Measurements from ENCODE around the gene CACNA1D. TPM values are rescaled to one million over a fixed set of nuclear protein-coding genes. Genes with fewer than 3 reads are reported as not detected.
A peak's percentile ranks its signal among the peaks of the same experiment; 100 is the strongest.

Gene CACNA1D
- total and polyA plus RNA-seq, 2 donors from 2014 or later, result 3.7 to 35.7 TPM

DNA sequence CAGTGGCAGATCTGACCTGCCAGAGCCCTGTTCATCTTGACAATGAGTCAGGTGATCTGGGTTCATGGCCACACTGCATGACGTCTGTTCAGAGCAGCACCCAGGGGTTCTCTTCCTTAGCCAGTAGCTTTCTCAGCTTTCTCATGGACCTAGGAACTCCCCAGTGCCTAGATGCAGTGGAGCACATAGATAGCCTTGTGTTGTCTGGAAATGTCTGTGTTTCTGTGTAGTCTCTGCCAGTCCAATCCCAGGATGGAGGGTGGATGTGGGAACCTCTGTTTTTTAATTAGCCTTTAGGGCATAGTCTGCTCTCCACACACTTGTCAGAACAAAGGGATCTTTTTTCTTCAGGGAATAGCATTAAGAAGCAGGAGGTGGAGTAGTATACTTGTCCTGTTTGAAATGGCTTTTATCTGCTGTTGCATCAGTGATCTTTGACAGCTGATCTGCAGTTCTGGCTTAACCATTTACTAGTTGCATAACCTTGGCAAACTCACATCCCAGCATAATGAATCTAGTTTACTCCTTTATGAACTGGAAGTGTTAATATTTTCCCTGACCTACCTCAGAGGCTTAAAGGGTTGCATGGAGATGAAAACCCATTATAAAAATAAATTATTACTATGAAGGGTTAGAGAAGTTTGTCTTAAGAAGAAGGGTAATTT lies 16.1 kb upstream of the CACNA1D start:
- DNase-seq, result peak in 2 of 5 donors; percentile 48 to 69
- peaks cover 0 to 15% (median 10%) of the 10 kb centered on the region in 3 donors for H3K4me1 ChIP-seq (ENCODE audit: control insufficient read depth in 2 of 3, insufficient read depth in 2 of 3, low read depth in 1 of 3, low read length in 3 of 3)
- H3K4me3 ChIP-seq (ENCODE audit: low read length in 3 of 3), result no peak overlapping the region
- no peaks in the 10 kb centered on the region for H3K36me3 ChIP-seq (ENCODE audit: control insufficient read depth in 2 of 3, insufficient read depth in 3 of 3, low read length in 3 of 3)
- H3K27ac ChIP-seq (ENCODE audit: low read depth in 2 of 2, low read length in 2 of 2), result peak overlapping the region; percentile 81 to 89
- H3K9me3 ChIP-seq (ENCODE audit: control insufficient read depth in 2 of 3, insufficient read depth in 1 of 3, low read length in 3 of 3), result no peaks in the 10 kb centered on the region
- TF ChIP-seq, protein P1, sequence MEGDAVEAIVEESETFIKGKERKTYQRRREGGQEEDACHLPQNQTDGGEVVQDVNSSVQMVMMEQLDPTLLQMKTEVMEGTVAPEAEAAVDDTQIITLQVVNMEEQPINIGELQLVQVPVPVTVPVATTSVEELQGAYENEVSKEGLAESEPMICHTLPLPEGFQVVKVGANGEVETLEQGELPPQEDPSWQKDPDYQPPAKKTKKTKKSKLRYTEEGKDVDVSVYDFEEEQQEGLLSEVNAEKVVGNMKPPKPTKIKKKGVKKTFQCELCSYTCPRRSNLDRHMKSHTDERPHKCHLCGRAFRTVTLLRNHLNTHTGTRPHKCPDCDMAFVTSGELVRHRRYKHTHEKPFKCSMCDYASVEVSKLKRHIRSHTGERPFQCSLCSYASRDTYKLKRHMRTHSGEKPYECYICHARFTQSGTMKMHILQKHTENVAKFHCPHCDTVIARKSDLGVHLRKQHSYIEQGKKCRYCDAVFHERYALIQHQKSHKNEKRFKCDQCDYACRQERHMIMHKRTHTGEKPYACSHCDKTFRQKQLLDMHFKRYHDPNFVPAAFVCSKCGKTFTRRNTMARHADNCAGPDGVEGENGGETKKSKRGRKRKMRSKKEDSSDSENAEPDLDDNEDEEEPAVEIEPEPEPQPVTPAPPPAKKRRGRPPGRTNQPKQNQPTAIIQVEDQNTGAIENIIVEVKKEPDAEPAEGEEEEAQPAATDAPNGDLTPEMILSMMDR (IDR thresholded peaks at IDR 0.05; ENCODE audit: borderline replicate concordance, extremely low read depth, insufficient read depth), result no peak
- intact Hi-C loops (cut with DNase I), result no loop called here
- peak overlapping the region in 1 of 3 donors; percentile 28 for H3K9ac ChIP-seq (ENCODE audit: low read length in 3 of 3)
- H3K27me3 ChIP-seq (ENCODE audit: control insufficient read depth, insufficient read depth, low read length), result no peaks in the 10 kb centered on the region
- FAIRE-seq, result peak; percentile 38

DNA sequence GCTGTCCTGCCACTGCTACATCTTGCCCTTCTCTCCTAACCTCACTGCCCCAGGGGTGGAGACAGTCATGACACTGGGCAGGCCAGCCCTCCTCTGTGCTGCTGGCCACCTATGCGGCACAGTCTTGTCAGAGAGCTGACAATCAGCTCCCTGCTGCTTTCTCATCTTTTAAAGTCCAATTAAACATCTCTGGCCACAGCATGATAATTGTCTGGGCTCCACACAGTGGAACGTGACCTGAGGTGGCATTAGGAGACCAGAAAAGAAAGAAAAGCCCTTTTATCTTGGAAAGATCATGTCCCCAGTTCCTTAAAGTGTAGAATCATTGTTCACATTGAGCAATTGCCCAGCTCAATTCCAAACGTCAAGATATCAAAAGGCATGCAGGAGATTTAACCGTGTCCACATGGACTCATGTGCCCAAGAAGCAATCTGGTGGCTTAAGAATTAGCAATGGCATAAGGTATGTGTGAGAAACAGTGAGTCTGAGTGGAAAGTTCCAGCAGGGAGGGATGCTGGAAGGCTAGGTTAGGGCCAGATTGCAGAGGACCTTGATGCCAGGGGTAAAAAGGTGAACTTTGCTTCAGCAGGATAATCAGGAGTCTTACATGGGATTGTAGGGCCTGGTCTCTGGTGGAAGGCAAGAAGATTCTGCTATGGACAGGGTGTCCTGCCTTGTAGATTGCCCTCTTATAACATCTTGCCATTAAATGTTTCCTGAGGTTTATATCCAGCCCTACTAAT lies 15.3 kb upstream of the CACNA1D start:
- H3K4me3 ChIP-seq (ENCODE audit: low read length in 3 of 3), result no peak overlapping the region
- DNase-seq (no peak), FAIRE-seq (no peak)
- no peaks in the 10 kb centered on the region for H3K36me3 ChIP-seq (ENCODE audit: control insufficient read depth in 2 of 3, insufficient read depth in 3 of 3, low read length in 3 of 3)
- intact Hi-C loops (cut with DNase I), result no loop called here
- peak overlapping the region; percentile 81 to 89 for H3K27ac ChIP-seq (ENCODE audit: low read depth in 2 of 2, low read length in 2 of 2)
- no peaks in the 10 kb centered on the region for H3K27me3 ChIP-seq (ENCODE audit: control insufficient read depth, insufficient read depth, low read length)
- peaks cover 0 to 15% (median 10%) of the 10 kb centered on the region in 3 donors for H3K4me1 ChIP-seq (ENCODE audit: control insufficient read depth in 2 of 3, insufficient read depth in 2 of 3, low read depth in 1 of 3, low read length in 3 of 3)
- TF ChIP-seq, protein P1 (IDR thresholded peaks at IDR 0.05; ENCODE audit: borderline replicate concordance, extremely low read depth, insufficient read depth), result no peak
- H3K9me3 ChIP-seq (ENCODE audit: control insufficient read depth in 2 of 3, insufficient read depth in 1 of 3, low read length in 3 of 3), result no peaks in the 10 kb centered on the region
- H3K9ac ChIP-seq (ENCODE audit: low read length in 3 of 3), result no peak overlapping the region

DNA sequence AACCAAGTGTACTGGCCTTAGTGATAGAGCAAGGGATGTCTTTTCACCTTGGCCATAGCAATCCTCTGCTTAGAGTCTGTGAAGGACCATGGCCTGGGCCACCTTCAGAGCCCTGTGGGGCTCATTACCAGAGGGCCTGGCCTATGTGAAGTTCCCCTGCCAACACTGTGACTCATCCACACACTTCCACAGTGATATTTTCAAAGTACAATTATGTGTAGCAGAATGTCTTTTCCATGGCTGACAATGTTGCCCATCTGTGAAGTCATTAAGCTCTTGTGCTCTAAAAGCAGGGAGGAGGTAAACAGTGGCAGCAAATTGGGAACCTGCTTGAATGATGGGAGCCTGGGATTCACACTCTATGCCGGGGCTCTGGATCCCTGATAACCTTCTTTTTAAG lies 12.2 kb upstream of the CACNA1D start:
- H3K27me3 ChIP-seq (ENCODE audit: control insufficient read depth, insufficient read depth, low read length), result no peaks in the 10 kb centered on the region
- no peaks in the 10 kb centered on the region for H3K9me3 ChIP-seq (ENCODE audit: control insufficient read depth in 2 of 3, insufficient read depth in 1 of 3, low read length in 3 of 3)
- FAIRE-seq (no peak), DNase-seq (no peak)
- H3K4me1 ChIP-seq (ENCODE audit: control insufficient read depth in 2 of 3, insufficient read depth in 2 of 3, low read depth in 1 of 3, low read length in 3 of 3), result peaks cover 0 to 15% (median 10%) of the 10 kb centered on the region in 3 donors
- H3K36me3 ChIP-seq (ENCODE audit: control insufficient read depth in 2 of 3, insufficient read depth in 3 of 3, low read length in 3 of 3), result no peaks in the 10 kb centered on the region
- TF ChIP-seq, protein P1 (IDR thresholded peaks at IDR 0.05; ENCODE audit: borderline replicate concordance, extremely low read depth, insufficient read depth), result no peak
- no peak overlapping the region for H3K27ac ChIP-seq (ENCODE audit: low read depth in 2 of 2, low read length in 2 of 2)
- H3K9ac ChIP-seq (ENCODE audit: low read length in 3 of 3), result no peak overlapping the region
- intact Hi-C loops (cut with DNase I), result no loop called here
- no peak overlapping the region for H3K4me3 ChIP-seq (ENCODE audit: low read length in 3 of 3)

Measured in kidney (tissue), 14 donors.